HG03575 (cell line): Measurements from ENCODE around the gene GH1.

ENCODE experiments used
- ATAC-seq: cut with Tn5 transposase; IDR thresholded peaks from one replicate; pipeline ENCODE4 v1.9.1; 2021; ENCODE audit not compliant: unreplicated experiment, insufficient number of reproducible peaks, low FRiP score; ENCODE audit errors: extremely low read depth

Gene GH1

GRCh38 chr17:63946440-63947363 lies 28.1 kb upstream of the GH1 start:
- ATAC-seq = no peak

- ATAC-seq = no peak
Measured at GRCh38 chr17:63945784-63946439, 27.3 kb upstream of the GH1 start.

- no peak for ATAC-seq
Measured at GRCh38 chr17:63944736-63945499, 26.3 kb upstream of the GH1 start.

- no peak for ATAC-seq
Measured at GRCh38 chr17:63943745-63944144, 25.1 kb upstream of the GH1 start.

- no peak for ATAC-seq
Measured at GRCh38 chr17:63942309-63942985, 23.8 kb upstream of the GH1 start.

- ATAC-seq = no peak
Measured at GRCh38 chr17:63941751-63942150, 23.1 kb upstream of the GH1 start.

GRCh38 chr17:63941162-63941561 lies 22.5 kb upstream of the GH1 start:
- no peak for ATAC-seq

GRCh38 chr17:63940584-63940983 lies 21.9 kb upstream of the GH1 start:
- ATAC-seq = no peak

- no peak for ATAC-seq
Measured at GRCh38 chr17:63939884-63940283, 21.2 kb upstream of the GH1 start.

GRCh38 chr17:63939401-63939800 lies 20.8 kb upstream of the GH1 start:
- ATAC-seq = no peak

- no peak for ATAC-seq
Measured at GRCh38 chr17:63937920-63938319, 19.3 kb upstream of the GH1 start.

GRCh38 chr17:63937319-63937718 lies 18.7 kb upstream of the GH1 start:
- no peak for ATAC-seq

- no peak for ATAC-seq
Measured at GRCh38 chr17:63934183-63935112, 15.8 kb upstream of the GH1 start.

GRCh38 chr17:63933598-63933997 lies 15.0 kb upstream of the GH1 start:
- ATAC-seq = no peak

GRCh38 chr17:63932721-63933120 lies 14.1 kb upstream of the GH1 start:
- ATAC-seq = no peak

- no peak for ATAC-seq
Measured at GRCh38 chr17:63931981-63932561, 13.4 kb upstream of the GH1 start, which contains the start of gene CD79B. Gene CD79B (minus strand): TSS chr17:63932331. CDS start chr17:63932261, 70 bp downstream.

GRCh38 chr17:63930951-63931575 lies 12.4 kb upstream of the GH1 start:
- no peak for ATAC-seq
